ENCODE measurements around the gene MRGPRD. TPM values are rescaled to one million over a fixed set of nuclear protein-coding genes. Genes with fewer than 3 reads are reported as not detected.
"Not testable (repeated sequence)": the region's sequence is repeated elsewhere in the genome, so short reads cannot be mapped to it uniquely, and the experiment has no call there.

Gene MRGPRD
- total and polyA plus RNA-seq, 8 donors, result 0.92 TPM; not detected in 7

GRCh38 chr11:68974421-68975194 lies 6.2 kb downstream of the MRGPRD start:
- no peak overlapping the region for H3K27ac ChIP-seq
- H3K4me1 ChIP-seq, result no peaks in the 10 kb centered on the region
- 92 to 96% (median 95%) methylated on average over 9 to 23 of the region's 23 CpGs for WGBS, 5 donors
- intact Hi-C loops (cut with DNase I; ENCODE audit: low total_unique reads), result no loop called here
- H3K9me3 ChIP-seq, result no peaks in the 10 kb centered on the region
- H3K36me3 ChIP-seq, result no peaks in the 10 kb centered on the region
- no peak overlapping the region for H3K4me3 ChIP-seq
- DNase-seq, result no peak
- TF ChIP-seq POLR2AphosphoS5 (IDR thresholded peaks at IDR 0.05), result no peak
- TF ChIP-seq EP300 (IDR thresholded peaks at IDR 0.05), result no peak
- TF ChIP-seq, protein P1, sequence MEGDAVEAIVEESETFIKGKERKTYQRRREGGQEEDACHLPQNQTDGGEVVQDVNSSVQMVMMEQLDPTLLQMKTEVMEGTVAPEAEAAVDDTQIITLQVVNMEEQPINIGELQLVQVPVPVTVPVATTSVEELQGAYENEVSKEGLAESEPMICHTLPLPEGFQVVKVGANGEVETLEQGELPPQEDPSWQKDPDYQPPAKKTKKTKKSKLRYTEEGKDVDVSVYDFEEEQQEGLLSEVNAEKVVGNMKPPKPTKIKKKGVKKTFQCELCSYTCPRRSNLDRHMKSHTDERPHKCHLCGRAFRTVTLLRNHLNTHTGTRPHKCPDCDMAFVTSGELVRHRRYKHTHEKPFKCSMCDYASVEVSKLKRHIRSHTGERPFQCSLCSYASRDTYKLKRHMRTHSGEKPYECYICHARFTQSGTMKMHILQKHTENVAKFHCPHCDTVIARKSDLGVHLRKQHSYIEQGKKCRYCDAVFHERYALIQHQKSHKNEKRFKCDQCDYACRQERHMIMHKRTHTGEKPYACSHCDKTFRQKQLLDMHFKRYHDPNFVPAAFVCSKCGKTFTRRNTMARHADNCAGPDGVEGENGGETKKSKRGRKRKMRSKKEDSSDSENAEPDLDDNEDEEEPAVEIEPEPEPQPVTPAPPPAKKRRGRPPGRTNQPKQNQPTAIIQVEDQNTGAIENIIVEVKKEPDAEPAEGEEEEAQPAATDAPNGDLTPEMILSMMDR (IDR thresholded peaks at IDR 0.05), result no peak
- no peak for TF ChIP-seq POLR2A (IDR thresholded peaks at IDR 0.05)
- H3K27me3 ChIP-seq, result peaks cover 0 to 15% (median 0%) of the 10 kb centered on the region in 3 donors

DNA sequence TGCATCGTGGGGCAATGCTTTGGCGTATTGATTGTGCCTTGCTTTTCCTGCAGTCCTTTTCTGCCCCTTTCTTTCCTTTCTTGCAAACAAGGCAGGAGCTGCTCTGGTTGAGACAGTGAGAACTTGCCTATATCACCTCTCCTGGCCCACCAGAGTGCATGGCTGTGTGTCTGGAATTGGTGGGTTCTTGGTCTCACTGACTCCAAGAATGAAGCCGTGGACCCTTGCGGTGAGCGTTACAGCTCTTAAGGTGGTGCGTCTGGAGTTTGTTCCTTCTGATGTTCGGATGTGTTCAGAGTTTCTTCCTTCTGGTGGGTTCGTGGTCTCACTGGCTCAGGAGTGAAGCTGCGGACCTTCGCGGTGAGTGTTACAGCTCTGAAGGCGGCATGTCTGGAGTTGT lies 7.1 kb downstream of the MRGPRD start:
- 87 to 97% (median 92%) methylated on average over 9 to 12 of the region's 12 CpGs for WGBS, 5 donors
- peaks cover 0 to 18% (median 0%) of the 10 kb centered on the region in 3 donors for H3K27me3 ChIP-seq
- H3K4me1 ChIP-seq; H3K4me3 ChIP-seq; DNase-seq; intact Hi-C loops (cut with DNase I; ENCODE audit: low total_unique reads); H3K27ac ChIP-seq; H3K9me3 ChIP-seq; H3K36me3 ChIP-seq: not testable (repeated sequence)

- Histone ChIP-seq H3K9me3 (no peaks in the 10 kb centered on the region), H3K4me3 (no peak overlapping the region), H3K27me3 (peaks cover 0 to 22% (median 0%) of the 10 kb centered on the region in 3 donors), H3K27ac (no peak overlapping the region), H3K36me3 (no peaks in the 10 kb centered on the region), H3K4me1 (no peaks in the 10 kb centered on the region)
- DNase-seq, result no peak
- no peak for TF ChIP-seq POLR2A (IDR thresholded peaks at IDR 0.05)
- no peak for TF ChIP-seq EP300 (IDR thresholded peaks at IDR 0.05)
- TF ChIP-seq, protein P1 (IDR thresholded peaks at IDR 0.05), result no peak
- no peak for TF ChIP-seq POLR2AphosphoS5 (IDR thresholded peaks at IDR 0.05)
- intact Hi-C loops (cut with DNase I; ENCODE audit: low total_unique reads), result no loop called here
- WGBS, 5 donors, result 51 to 70% (median 64%) methylated on average over 4 of the region's 4 CpGs
Measured at GRCh38 chr11:68973219-68973618, 7.6 kb downstream of the MRGPRD start.

DNA sequence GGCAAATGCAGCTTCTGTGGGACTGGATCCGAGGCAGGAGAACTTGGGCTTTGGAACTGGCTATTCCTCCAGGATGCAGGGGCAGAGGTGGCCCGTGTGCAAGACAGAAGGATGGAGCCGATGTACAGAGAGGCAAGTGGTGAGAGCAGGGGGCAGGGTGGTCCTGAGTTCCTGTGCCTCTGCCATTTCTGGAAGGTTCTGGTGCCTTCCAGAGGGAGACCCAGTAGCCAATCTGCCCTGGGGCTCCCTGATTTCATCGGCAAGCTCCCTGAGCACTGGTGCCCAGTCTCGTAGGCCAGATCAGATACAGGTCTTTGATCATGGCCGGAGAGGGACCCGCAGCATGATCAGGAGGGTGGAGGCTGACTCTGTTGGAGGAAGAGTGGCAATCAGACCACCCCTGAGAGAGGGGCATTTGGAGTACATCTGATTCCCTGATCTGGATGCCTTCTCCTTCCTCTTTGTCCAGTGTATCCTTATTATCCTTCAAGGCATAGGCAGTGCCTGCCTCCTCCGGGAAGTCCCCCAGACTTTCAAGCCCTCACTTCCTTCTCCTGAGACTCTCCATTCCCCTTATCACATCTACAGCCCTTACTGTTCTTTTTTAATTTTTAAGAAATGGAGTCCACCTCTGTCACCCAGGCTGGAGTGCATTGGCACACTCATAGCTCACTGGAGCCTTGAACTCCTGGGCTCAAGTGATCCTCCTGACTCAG lies 9.7 kb downstream of the MRGPRD start:
- H3K27me3 ChIP-seq, result peaks cover 0 to 22% (median 0%) of the 10 kb centered on the region in 3 donors
- intact Hi-C loops (cut with DNase I; ENCODE audit: low total_unique reads), result no loop called here
- H3K36me3 ChIP-seq, result no peaks in the 10 kb centered on the region
- H3K9me3 ChIP-seq, result no peaks in the 10 kb centered on the region
- WGBS, 5 donors, result 75 to 90% (median 82%) methylated on average over 4 to 8 of the region's 8 CpGs
- DNase-seq, result no peak
- no peak for TF ChIP-seq POLR2AphosphoS5 (IDR thresholded peaks at IDR 0.05)
- TF ChIP-seq, protein P1 (IDR thresholded peaks at IDR 0.05), result no peak
- no peak overlapping the region for H3K4me3 ChIP-seq
- H3K4me1 ChIP-seq, result no peaks in the 10 kb centered on the region
- no peak overlapping the region for H3K27ac ChIP-seq

DNA sequence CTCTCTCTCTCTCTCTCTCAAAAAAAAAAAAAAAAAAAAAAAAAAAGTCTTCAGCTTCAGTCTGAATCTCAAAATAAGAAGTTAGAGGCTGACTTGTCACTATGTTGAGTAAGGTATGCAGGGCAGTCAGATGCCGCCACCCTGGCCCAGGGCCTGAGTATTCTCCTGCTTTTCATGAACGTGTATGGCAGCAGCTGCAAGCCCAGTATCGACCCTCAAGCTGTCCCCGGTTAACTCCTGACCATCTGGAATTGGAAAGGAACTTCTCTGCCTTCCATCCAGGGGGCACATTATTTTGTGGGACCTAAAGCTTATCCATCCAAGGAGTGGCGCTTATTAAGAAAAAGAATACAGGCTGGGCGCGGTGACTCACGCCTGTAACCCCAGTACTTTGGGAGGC lies 11.4 kb downstream of the MRGPRD start:
- H3K27me3 ChIP-seq, result peaks cover 0 to 22% (median 0%) of the 10 kb centered on the region in 3 donors
- WGBS, 5 donors, result 69 to 76% (median 69%) methylated on average over 7 to 8 of the region's 8 CpGs
- intact Hi-C loops (cut with DNase I; ENCODE audit: low total_unique reads), result no loop called here
- no peaks in the 10 kb centered on the region for H3K4me1 ChIP-seq
- no peak overlapping the region for H3K4me3 ChIP-seq
- H3K9me3 ChIP-seq, result no peaks in the 10 kb centered on the region
- H3K27ac ChIP-seq, result no peak overlapping the region
- no peak for DNase-seq
- TF ChIP-seq POLR2AphosphoS5 (IDR thresholded peaks at IDR 0.05) (no peak), POLR2A (IDR thresholded peaks at IDR 0.05) (no peak)
- no peaks in the 10 kb centered on the region for H3K36me3 ChIP-seq

All from stomach (tissue), 9 donors.